Activated CD4-positive, alpha-beta T cell treated with anti-CD3 and anti-CD28 coated beads, Interleukin-10, Interleukin-2, amounts not matched to agents 100 ng/mL and 50 ng/mL, durations not matched to agents 16 hours and 8 hours (primary cell): Measurements from ENCODE around the gene NFAT5.
A peak's percentile ranks its signal among the peaks of the same experiment; 100 is the strongest.
"Not testable (repeated sequence)": the region's sequence is repeated elsewhere in the genome, so short reads cannot be mapped to it uniquely, and the experiment has no call there.

Source experiments
- DNase-seq: peaks from one replicate; pipeline ENCODE4 v3.0.0-alpha.2; 2020

NFAT5 gene

GRCh38 chr16:69565671-69566239 is at the start of gene NFAT5:
Gene NFAT5 (plus strand): TSS chr16:69565966. CDS start chr16:69566302, 336 bp downstream.
- DNase-seq = peak; percentile 90

GRCh38 chr16:69517914-69518313 is 47.9 kb upstream of the NFAT5 start:
- DNase-seq = not testable (repeated sequence)

- DNase-seq = no peak
Observed at GRCh38 chr16:69520413-69520799, 45.4 kb upstream of the NFAT5 start.

- peak; percentile 75 for DNase-seq
Observed at GRCh38 chr16:69520800-69521602, 44.8 kb upstream of the NFAT5 start.

- no peak for DNase-seq
Observed at GRCh38 chr16:69522041-69522578, 43.7 kb upstream of the NFAT5 start.

- peak; percentile 10 for DNase-seq
Observed at GRCh38 chr16:69522732-69523404, 42.9 kb upstream of the NFAT5 start.

- no peak for DNase-seq
Observed at GRCh38 chr16:69523566-69524305, 42.0 kb upstream of the NFAT5 start.

GRCh38 chr16:69526831-69527655 is 38.7 kb upstream of the NFAT5 start:
- no peak for DNase-seq

- no peak for DNase-seq
Observed at GRCh38 chr16:69531988-69532387, 33.8 kb upstream of the NFAT5 start.

GRCh38 chr16:69532641-69533455 is 32.9 kb upstream of the NFAT5 start:
- DNase-seq = no peak

GRCh38 chr16:69534720-69535119 is 31.0 kb upstream of the NFAT5 start:
- DNase-seq = no peak

- no peak for DNase-seq
Observed at GRCh38 chr16:69535123-69536050, 30.4 kb upstream of the NFAT5 start.

GRCh38 chr16:69537706-69538080 is 28.1 kb upstream of the NFAT5 start:
- DNase-seq = no peak

- no peak for DNase-seq
Observed at GRCh38 chr16:69538808-69539207, 27.0 kb upstream of the NFAT5 start.

GRCh38 chr16:69542974-69543373 is 22.8 kb upstream of the NFAT5 start:
- DNase-seq = no peak

GRCh38 chr16:69544088-69544487 is 21.7 kb upstream of the NFAT5 start:
- no peak for DNase-seq

- not testable (repeated sequence) for DNase-seq
Observed at GRCh38 chr16:69546663-69547062, 19.1 kb upstream of the NFAT5 start.

GRCh38 chr16:69553332-69553731 is 12.4 kb upstream of the NFAT5 start:
- DNase-seq = no peak

GRCh38 chr16:69554495-69554894 is 11.3 kb upstream of the NFAT5 start:
- no peak for DNase-seq

GRCh38 chr16:69555437-69555836 is 10.3 kb upstream of the NFAT5 start:
- no peak for DNase-seq
